ENCODE results near the gene TMEM17.
"Not testable (repeated sequence)": the region's sequence is repeated elsewhere in the genome, so short reads cannot be mapped to it uniquely, and the experiment has no call there.

TMEM17 gene

GRCh38 chr2:62526531-62527381, 20.8 kb upstream of the TMEM17 start:
- TF ChIP-seq ZFP3 (CRISPR knock-in tag; IDR thresholded peaks at IDR 0.05) (no peak), ZFP30 (CRISPR knock-in tag; IDR thresholded peaks at IDR 0.05) (no peak), ARNTL (CRISPR knock-in tag; IDR thresholded peaks at IDR 0.05; ENCODE audit: borderline replicate concordance, low read depth) (no peak), ISL1 (CRISPR knock-in tag; IDR thresholded peaks at IDR 0.05) (no peak), SNAI2 (CRISPR knock-in tag; IDR thresholded peaks at IDR 0.05) (no peak), RARB (CRISPR knock-in tag; IDR thresholded peaks at IDR 0.05) (no peak), CREB5 (CRISPR knock-in tag; IDR thresholded peaks at IDR 0.05; ENCODE audit: low read depth) (no peak), ZNF565 (CRISPR knock-in tag; conservative IDR thresholded peaks at IDR 0.05; ENCODE audit: low read depth) (no peak), POU6F1 (CRISPR knock-in tag; IDR thresholded peaks at IDR 0.05; ENCODE audit: borderline replicate concordance, low read depth) (no peak)
- ATAC-seq = no peak

- no peak for TF ChIP-seq OSR1 (CRISPR knock-in tag; IDR thresholded peaks at IDR 0.05)
- no peak for TF ChIP-seq ISL1 (CRISPR knock-in tag; IDR thresholded peaks at IDR 0.05)
- TF ChIP-seq PPARA (CRISPR knock-in tag; IDR thresholded peaks at IDR 0.05; ENCODE audit: borderline replicate concordance) = no peak
- TF ChIP-seq CREB5 (CRISPR knock-in tag; IDR thresholded peaks at IDR 0.05; ENCODE audit: low read depth) = no peak
- TF ChIP-seq POU6F1 (CRISPR knock-in tag; IDR thresholded peaks at IDR 0.05; ENCODE audit: borderline replicate concordance, low read depth) = no peak
- TF ChIP-seq ZFP3 (CRISPR knock-in tag; IDR thresholded peaks at IDR 0.05) = no peak
- no peak for TF ChIP-seq ZNF8 (CRISPR knock-in tag; IDR thresholded peaks at IDR 0.05)
- no peak for TF ChIP-seq CSDC2 (CRISPR knock-in tag; IDR thresholded peaks at IDR 0.05)
- TF ChIP-seq TCF4 (CRISPR knock-in tag; IDR thresholded peaks at IDR 0.05; ENCODE audit: borderline replicate concordance) = no peak
- TF ChIP-seq ZC3H10 (CRISPR knock-in tag; IDR thresholded peaks at IDR 0.05) = no peak
- ATAC-seq = no peak
Observed at GRCh38 chr2:62525549-62526269, 19.7 kb upstream of the TMEM17 start.

- TF ChIP-seq ESRRG (CRISPR knock-in tag; IDR thresholded peaks at IDR 0.05) (no peak), GLIS3 (CRISPR knock-in tag; IDR thresholded peaks at IDR 0.05) (no peak), ISL1 (CRISPR knock-in tag; IDR thresholded peaks at IDR 0.05) (no peak), ZFP30 (CRISPR knock-in tag; IDR thresholded peaks at IDR 0.05) (no peak), ZNF565 (CRISPR knock-in tag; conservative IDR thresholded peaks at IDR 0.05; ENCODE audit: low read depth) (no peak), OSR1 (CRISPR knock-in tag; IDR thresholded peaks at IDR 0.05) (no peak), CSDC2 (CRISPR knock-in tag; IDR thresholded peaks at IDR 0.05) (no peak), CREB5 (CRISPR knock-in tag; IDR thresholded peaks at IDR 0.05; ENCODE audit: low read depth) (no peak), ZC3H10 (CRISPR knock-in tag; IDR thresholded peaks at IDR 0.05) (no peak), PATZ1 (CRISPR knock-in tag; IDR thresholded peaks at IDR 0.05; ENCODE audit: borderline replicate concordance) (no peak), CSRNP3 (CRISPR knock-in tag; IDR thresholded peaks at IDR 0.05) (no peak), ARNTL (CRISPR knock-in tag; IDR thresholded peaks at IDR 0.05; ENCODE audit: borderline replicate concordance, low read depth) (no peak), RARB (CRISPR knock-in tag; IDR thresholded peaks at IDR 0.05) (no peak), PPARA (CRISPR knock-in tag; IDR thresholded peaks at IDR 0.05; ENCODE audit: borderline replicate concordance) (no peak), TOX (CRISPR knock-in tag; IDR thresholded peaks at IDR 0.05; ENCODE audit: borderline replicate concordance) (no peak), SNAI2 (CRISPR knock-in tag; IDR thresholded peaks at IDR 0.05) (no peak), ZFP3 (CRISPR knock-in tag; IDR thresholded peaks at IDR 0.05) (no peak), ZNF8 (CRISPR knock-in tag; IDR thresholded peaks at IDR 0.05) (no peak)
- no peak for ATAC-seq
Observed at GRCh38 chr2:62524293-62524941, 18.4 kb upstream of the TMEM17 start.

- not testable (repeated sequence) for ATAC-seq
Observed at GRCh38 chr2:62521061-62521460, 15.1 kb upstream of the TMEM17 start.
